Body of pancreas (tissue), 4 donors: ENCODE results near the gene SLC7A6.

Experiments used
- POLR2A ChIP-seq, 3 donors: fragments of 450-650 bp; IDR thresholded peaks; one replicate each; pipeline ENCODE4 v1.6.1; 2016; ENCODE audit warnings: antibody characterized with exemption in 3 of 3, mild to moderate bottlenecking in 2 of 3
- TF ChIP-seq, protein P1 (sequence below), 7 experiments: fragments of 450-650 bp in 4 of 7; fragments of 200-600 bp in 3 of 7; sonication (generic) in 3 of 7; IDR thresholded peaks; one replicate each; pipeline ENCODE4 v1.5.1; 2016 to 2019; ENCODE audit warnings: antibody characterized with exemption in 7 of 7

DNA sequence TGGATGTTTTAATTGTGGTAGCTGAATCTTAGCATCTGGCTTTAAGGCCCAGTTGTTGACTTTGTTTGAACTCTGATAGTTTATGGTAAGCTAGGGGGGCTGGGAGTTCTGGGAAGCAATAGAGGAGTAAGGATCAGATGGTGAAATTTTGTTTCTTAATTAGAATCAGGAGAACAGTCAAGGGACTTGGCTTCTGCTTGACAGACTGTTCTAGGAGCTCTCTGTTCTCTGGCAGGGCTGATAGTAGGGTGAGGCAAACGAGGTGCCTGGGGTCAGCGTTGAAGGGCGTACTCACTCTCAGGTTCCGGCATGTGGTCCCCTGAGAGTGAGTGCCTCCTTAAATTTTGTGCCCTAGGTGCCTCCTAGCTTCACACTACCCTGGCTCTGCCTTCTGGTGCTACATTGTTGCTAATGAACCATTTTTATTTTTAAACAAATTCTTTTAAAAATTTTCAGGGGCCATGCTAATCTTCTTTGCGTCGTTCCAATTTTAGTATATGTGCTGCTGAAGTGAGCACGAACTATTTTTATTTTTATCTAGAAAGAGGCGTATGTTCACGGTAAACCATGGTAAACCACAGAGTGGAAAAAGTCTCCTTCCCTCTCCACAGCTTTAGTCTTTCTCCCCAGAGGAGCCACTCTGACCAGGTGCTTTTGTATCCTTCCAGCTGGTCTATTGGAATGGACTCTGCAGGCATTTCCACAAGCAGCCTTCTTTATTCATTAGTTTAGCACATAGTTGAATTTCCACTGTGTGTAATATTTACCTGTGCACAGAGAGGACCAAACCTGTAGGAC, 19.7 kb downstream of the SLC7A6 start:
- TF ChIP-seq, protein P1, sequence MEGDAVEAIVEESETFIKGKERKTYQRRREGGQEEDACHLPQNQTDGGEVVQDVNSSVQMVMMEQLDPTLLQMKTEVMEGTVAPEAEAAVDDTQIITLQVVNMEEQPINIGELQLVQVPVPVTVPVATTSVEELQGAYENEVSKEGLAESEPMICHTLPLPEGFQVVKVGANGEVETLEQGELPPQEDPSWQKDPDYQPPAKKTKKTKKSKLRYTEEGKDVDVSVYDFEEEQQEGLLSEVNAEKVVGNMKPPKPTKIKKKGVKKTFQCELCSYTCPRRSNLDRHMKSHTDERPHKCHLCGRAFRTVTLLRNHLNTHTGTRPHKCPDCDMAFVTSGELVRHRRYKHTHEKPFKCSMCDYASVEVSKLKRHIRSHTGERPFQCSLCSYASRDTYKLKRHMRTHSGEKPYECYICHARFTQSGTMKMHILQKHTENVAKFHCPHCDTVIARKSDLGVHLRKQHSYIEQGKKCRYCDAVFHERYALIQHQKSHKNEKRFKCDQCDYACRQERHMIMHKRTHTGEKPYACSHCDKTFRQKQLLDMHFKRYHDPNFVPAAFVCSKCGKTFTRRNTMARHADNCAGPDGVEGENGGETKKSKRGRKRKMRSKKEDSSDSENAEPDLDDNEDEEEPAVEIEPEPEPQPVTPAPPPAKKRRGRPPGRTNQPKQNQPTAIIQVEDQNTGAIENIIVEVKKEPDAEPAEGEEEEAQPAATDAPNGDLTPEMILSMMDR (IDR thresholded peaks at IDR 0.05), result no peak
- TF ChIP-seq POLR2A (IDR thresholded peaks at IDR 0.05), result no peak
